GM12878 (cell line): ENCODE measurements around the gene PPM1A.

Source experiments
- BRCA1 ChIP-seq: IDR thresholded peaks from 2 replicates; pipeline ENCODE4 v1.6.1; 2011; ENCODE audit warnings: low read depth, low read length, improper control_type of control experiment
- CHD2 ChIP-seq: IDR thresholded peaks from 2 replicates; pipeline ENCODE4 v1.6.1; 2011; ENCODE audit warnings: low read depth, low read length, improper control_type of control experiment, borderline replicate concordance
- E2F4 ChIP-seq: IDR thresholded peaks from 2 replicates; pipeline ENCODE4 v1.6.1; 2012; ENCODE audit warnings: low read depth, low read length, improper control_type of control experiment
- EP300 ChIP-seq, 2 experiments: fragments of 150-350 bp in 1 of 2; IDR thresholded peaks; 2 replicates each; pipeline ENCODE4 v1.6.1; 2011 to 2012; ENCODE audit warnings: low read depth in 2 of 2, low read length in 2 of 2, borderline replicate concordance in 1 of 2, improper control_type of control experiment in 1 of 2, inconsistent platforms in 1 of 2; ENCODE audit not compliant: control insufficient read depth in 1 of 2
- EZH2 ChIP-seq: IDR thresholded peaks from 2 replicates; pipeline ENCODE4 v1.6.1; 2012; ENCODE audit warnings: low read depth, mild to moderate bottlenecking, control low read depth, inconsistent platforms, low read length, borderline replicate concordance; ENCODE audit not compliant: control insufficient read depth
- JUNB ChIP-seq: IDR thresholded peaks from 2 replicates; pipeline ENCODE4 v1.6.1; 2016; ENCODE audit warnings: antibody characterized with exemption, mild to moderate bottlenecking
- LARP7 ChIP-seq: fragments of 450-650 bp; IDR thresholded peaks from 2 replicates; pipeline ENCODE4 v1.6.1; 2017; ENCODE audit warnings: mild to moderate bottlenecking
- MEF2A ChIP-seq: IDR thresholded peaks from 2 replicates; pipeline ENCODE4 v1.6.1; 2011; ENCODE audit warnings: low read depth, mild to moderate bottlenecking, low read length, moderate library complexity; ENCODE audit not compliant: insufficient read depth
- PML ChIP-seq: IDR thresholded peaks from 2 replicates; pipeline ENCODE4 v1.6.1; 2012; ENCODE audit warnings: low read length, inconsistent platforms
- RB1 ChIP-seq: fragments of 450-650 bp; formaldehyde crosslinking; IDR thresholded peaks from 2 replicates; pipeline ENCODE4 v1.6.1; 2017; ENCODE audit warnings: mild to moderate bottlenecking, borderline replicate concordance
- SMARCA5 ChIP-seq: fragments of 450-650 bp; IDR thresholded peaks from 2 replicates; pipeline ENCODE4 v1.6.1; 2017; ENCODE audit warnings: mild to moderate bottlenecking
- ZBTB40 ChIP-seq: fragments of 450-650 bp; IDR thresholded peaks from 2 replicates; pipeline ENCODE4 v1.6.1; 2016; ENCODE audit warnings: mild to moderate bottlenecking, moderate library complexity, borderline replicate concordance
- ZNF622 ChIP-seq: fragments of 450-650 bp; IDR thresholded peaks from 2 replicates; pipeline ENCODE4 v1.6.1; 2017; ENCODE audit warnings: mild to moderate bottlenecking, inconsistent platforms
- TF ChIP-seq, protein P1 (sequence below): fragments of 150-350 bp; IDR thresholded peaks from 2 replicates; pipeline ENCODE4 v1.6.1; 2016; ENCODE audit warnings: low read depth, low read length

DNA sequence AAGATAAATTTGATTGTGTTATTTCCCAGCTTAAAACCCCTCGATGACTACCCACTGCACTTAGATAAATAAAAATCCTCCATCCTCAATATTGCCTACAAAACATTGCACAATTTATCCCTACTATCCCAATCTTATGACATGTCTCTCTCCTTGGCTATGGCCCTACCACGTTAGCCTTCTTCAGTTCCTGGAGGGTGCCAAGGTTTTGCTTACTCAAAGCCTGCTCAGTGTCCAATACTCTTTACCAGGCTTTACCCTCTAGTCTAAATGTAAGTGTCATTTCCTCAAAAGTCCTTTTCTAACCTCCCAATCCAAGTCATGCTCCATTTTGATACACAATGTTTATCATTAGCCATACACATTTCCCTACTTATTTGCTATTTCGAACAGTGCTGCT, 35.0 kb upstream of the PPM1A start:
- TF ChIP-seq CHD2 (no peak), RB1 (no peak), ZNF622 (no peak), PML (no peak), SMARCA5 (no peak), JUNB (no peak), LARP7 (no peak), MEF2A (no peak), EP300 (IDR thresholded peaks at IDR 0.05; ENCODE audit: borderline replicate concordance in 1 of 2, control insufficient read depth in 1 of 2, low read depth in 2 of 2, low read length in 2 of 2) (no peak), E2F4 (no peak), EZH2 (no peak), BRCA1 (no peak), ZBTB40 (no peak)
- TF ChIP-seq, protein P1, sequence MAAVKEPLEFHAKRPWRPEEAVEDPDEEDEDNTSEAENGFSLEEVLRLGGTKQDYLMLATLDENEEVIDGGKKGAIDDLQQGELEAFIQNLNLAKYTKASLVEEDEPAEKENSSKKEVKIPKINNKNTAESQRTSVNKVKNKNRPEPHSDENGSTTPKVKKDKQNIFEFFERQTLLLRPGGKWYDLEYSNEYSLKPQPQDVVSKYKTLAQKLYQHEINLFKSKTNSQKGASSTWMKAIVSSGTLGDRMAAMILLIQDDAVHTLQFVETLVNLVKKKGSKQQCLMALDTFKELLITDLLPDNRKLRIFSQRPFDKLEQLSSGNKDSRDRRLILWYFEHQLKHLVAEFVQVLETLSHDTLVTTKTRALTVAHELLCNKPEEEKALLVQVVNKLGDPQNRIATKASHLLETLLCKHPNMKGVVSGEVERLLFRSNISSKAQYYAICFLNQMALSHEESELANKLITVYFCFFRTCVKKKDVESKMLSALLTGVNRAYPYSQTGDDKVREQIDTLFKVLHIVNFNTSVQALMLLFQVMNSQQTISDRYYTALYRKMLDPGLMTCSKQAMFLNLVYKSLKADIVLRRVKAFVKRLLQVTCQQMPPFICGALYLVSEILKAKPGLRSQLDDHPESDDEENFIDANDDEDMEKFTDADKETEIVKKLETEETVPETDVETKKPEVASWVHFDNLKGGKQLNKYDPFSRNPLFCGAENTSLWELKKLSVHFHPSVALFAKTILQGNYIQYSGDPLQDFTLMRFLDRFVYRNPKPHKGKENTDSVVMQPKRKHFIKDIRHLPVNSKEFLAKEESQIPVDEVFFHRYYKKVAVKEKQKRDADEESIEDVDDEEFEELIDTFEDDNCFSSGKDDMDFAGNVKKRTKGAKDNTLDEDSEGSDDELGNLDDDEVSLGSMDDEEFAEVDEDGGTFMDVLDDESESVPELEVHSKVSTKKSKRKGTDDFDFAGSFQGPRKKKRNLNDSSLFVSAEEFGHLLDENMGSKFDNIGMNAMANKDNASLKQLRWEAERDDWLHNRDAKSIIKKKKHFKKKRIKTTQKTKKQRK, result no peak
